NCI-H524 treated with DMSO at 0.1 percent for 48 hours (cell line): Measurements from ENCODE around the gene MAPK6.

Experiments
- DNase-seq: peaks from one replicate; lab custom pipeline; 2025; lab: John Stamatoyannopoulos, UW

Gene MAPK6

DNA sequence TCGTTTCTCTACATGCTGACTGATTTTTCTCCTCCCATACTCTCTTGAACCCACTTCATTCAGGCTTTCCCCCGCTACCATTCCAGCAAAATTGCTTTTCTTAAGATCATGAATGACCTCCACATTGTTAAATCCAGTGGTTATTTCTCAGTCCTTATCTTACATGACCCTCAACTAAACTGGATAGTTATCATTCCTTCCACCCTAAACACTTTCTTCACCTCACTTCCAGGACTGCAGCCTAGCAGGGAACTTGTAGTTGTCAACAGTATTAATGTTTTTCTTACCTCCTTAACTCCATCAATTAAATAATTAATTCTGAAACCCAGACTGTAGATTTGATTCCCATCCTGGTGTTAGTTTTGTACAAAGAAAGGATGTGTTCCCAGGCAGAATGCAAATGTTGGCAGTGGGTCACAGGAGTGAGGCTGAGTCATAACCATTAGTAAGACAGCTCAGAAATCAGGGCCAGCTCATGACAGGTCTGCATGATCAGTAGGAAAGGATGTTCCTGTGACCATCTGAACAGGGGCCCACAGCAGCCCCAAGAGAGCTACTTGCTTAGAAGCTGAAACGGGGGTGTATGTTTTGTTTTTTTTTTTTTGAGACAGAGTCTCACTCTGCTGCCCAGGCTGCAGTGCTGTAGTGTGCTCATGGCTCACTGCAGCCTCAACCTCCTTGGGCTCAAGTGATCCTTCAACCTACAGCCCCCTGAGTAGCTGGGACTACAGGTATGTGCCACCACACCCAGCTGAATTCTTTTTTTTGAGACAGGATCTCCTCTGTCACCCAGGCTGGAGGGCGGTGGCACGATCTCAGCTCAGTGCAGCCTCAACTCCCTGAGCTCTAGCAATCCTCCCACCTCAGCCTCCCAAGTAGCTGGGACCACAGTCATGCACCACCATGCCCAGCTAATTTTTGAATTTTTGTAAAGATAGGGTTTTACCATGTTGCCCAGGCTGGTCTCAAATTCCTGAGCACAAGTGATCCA, 84.5 kb downstream of the MAPK6 start:
- DNase-seq = no peak

- DNase-seq = no peak
Observed at GRCh38 chr15:52104532-52105004, 85.5 kb downstream of the MAPK6 start.

DNA sequence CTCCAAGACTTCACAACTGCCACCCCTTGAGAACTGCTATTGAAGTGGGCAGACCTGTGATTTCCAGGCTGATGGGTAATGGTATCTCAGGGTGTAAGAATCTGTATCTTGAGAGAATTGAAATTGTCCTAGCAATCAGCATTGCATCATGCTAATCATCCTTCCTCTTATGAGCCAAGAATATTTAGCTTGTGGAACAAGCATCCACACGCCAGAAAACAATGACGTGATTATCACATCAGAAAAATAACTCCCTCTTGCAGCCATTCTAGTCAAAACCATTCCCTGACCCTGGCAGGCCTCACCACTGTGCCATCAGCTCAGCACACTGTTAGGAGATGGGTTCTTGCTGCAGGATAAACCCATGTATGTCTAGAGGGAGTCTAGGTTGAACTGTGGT, 86.8 kb downstream of the MAPK6 start:
- no peak for DNase-seq

GRCh38 chr15:52106641-52107040, 87.6 kb downstream of the MAPK6 start:
- DNase-seq = no peak

DNA sequence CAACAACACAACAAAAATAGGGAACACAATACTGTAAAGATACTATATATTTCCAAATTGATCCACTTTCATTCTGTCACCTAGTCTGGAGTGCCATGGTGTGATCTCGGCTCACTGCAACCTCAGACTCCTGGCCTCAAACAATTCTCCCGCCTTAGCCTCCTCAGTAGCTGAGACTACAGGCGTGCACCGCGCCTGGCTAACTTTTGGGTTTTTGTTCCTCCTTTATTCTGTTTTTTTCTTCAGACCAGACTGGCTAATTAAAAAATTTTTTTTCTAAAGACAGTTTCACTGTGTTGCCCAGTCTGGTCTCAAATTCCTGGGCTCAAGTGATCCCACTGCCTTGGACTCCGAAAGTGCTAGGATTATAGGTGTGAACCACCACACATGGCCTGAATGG, 88.2 kb downstream of the MAPK6 start:
- DNase-seq = no peak

- no peak for DNase-seq
Observed at GRCh38 chr15:52109559-52110451, 90.8 kb downstream of the MAPK6 start.

DNA sequence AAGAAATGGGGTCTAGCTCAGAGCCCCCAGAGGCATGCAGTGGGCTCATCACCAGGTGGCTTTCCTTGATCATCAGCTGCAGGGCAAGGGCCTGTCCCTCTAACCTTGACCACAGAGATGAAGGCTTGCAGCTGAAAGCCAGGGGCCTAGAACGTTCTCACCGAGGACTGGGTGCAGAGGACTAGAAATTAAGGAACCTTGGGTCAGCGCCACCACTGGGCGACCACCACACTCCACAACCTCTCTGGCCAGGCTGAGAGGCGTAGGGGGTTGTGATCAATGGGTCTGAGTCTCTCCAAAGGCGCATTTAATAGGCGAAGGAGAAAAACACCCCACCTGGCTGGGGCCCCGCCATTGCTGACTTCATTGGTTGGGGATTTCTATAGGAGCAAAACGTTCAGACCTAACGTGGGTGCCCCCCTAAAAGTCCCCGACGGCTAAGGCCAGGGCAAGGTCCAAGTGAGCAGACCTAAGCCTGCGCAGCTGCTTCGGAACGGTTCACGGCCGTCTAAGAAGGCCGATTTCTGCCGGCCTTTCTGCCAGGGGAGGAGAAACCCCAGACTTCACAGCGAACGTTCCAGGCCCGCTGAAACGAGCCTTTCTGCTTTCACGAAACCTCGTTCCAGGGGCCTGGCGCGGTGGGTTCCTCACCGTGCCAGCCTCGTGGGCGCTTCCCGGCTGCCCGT, 92.6 kb downstream of the MAPK6 start:
- no peak for DNase-seq

DNA sequence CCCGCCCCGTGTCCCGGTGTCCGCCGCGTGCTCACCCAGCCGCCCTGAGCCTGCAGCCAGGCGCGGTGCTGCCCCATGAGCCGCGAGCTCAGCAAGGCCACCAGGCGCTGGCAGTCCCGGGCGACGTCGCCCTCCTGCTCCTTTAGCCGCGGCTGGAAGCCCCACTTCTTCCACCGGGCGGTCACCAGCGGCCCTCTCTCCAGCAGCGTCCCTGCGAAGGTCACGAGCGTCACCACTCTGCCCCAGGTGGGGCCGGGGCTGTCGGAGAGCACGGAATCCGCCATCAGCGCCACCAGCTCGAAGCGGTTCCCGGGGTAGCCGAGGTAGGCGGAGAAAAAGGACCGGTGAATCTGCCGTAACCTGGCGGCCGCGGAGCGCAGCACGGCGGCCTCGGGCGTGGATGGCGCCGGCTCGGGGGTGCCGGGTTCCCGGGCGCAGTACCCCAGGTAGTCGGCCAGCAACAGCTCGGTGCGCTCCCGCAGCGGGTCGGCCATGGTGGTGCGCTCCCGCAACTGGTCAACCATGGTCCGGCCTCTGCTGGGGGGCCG, 93.3 kb downstream of the MAPK6 start:
- no peak for DNase-seq

DNA sequence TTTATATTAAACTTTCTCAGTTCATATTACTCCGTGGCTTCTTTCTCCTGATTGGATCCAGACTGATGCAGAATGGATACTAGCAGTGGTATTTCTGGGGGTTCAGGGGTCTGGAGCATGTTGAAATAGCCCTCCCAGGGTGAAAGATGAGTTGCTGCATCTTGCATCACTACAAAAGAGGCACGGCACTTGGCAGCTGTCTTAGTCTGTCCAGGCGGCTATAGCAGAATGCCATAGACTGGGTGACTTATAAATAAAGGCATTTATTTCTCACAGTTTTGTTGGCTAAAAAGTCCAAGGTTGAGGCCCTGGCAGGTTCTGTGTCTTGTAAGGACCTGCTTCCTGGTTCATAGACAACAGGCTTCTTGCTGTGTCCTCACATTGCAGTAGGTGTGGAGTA, 94.2 kb downstream of the MAPK6 start:
- DNase-seq = no peak

- no peak for DNase-seq
Observed at GRCh38 chr15:52113708-52114107, 94.7 kb downstream of the MAPK6 start.

- DNase-seq = no peak
Observed at GRCh38 chr15:52114261-52115055, 95.4 kb downstream of the MAPK6 start.

DNA sequence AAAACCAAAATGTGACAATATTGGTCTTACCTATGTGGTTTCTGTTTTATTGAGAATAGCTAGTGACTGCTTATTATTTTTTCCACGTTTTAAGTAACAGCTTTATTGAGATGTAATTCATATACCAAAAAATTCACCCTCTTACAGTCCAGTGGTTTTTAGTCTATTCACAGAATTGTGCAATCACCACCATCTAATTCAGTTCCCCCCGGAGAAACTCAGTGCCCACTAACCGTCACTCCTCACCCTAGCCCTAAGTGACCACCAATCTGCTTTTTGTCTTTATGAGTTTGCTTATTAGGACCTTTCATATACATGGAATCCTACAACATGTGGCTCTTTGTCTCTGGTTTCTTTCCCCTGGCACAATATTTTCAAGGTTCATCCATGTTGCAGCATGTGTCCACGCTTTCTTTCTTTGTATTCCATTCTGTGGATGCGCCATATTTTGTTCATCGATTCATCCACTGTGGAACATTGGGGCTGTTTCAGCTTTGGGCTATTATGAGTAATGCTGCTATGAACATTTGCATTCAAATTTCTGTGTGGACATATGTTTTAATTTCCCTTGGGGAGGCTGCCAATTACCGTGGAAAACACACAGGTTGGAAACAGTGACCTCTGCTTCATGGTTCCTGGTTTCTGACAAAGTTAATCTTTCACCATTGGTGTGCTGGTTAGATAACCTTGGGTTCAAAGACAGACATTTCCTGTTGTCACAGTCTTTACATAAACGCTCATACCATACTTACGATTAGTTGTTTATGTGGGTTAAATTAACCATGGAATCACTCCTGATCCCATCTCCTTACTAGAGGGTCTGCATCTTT, 96.8 kb downstream of the MAPK6 start:
- no peak for DNase-seq
